DMS53 treated with DMSO at 0.1 percent for 48 hours (cell line): ENCODE data around the gene COL4A6.

Experiments
- DNase-seq: peaks from one replicate; lab custom pipeline; 2025; ENCODE audit not compliant: unreplicated experiment; lab: John Stamatoyannopoulos, UW

Gene COL4A6

DNA sequence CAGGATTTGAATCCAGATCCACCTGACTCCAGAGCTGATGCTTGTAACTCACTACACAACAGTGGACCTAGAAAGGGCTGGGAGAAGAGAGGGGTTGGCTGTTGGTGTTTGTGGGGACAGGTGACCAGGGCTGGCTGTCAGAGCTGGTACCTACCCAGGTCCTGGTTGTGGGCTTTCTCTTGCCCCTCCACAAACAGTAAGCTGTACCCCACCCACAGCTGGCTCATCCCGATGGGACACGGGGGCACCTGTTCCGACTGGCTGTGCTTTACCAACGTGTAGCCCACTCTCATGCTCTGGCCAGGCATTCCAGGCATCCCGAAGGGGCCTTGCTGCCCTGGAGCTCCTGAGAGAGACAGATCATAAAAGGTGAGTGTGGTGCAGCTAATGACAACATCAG, 277.9 kb downstream of the COL4A6 start:
- no peak for DNase-seq

DNA sequence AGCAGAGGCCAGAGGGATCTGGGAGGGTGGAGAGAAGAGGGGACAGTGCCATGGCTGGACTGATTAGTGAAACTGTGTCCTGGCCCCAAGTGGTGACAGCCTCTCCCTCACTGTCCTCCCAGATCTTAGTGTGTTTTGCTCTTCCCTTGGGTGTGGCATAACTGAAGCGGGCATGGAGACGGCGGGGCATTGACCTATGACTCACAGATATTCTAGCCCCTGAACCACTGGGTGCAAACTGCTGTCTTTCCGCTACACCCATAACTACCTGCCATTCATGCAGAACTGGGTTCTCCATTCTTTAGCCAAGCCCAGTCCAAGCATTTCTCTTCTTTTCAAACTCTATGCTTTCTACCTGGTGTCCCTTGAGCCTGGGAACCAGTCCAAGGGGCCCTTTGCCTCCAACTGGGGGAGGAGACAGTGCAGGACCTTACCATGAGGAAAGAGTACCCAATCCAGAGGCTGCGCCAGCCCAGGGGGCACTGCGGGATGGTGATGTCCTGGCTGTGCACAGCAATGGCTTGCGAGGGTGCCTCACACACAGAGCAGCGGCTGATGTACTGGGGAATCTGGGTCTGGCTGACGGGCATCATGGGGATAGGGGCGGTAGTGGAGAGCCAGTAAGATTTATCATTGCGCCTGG, 279.1 kb downstream of the COL4A6 start:
- no peak for DNase-seq

DNA sequence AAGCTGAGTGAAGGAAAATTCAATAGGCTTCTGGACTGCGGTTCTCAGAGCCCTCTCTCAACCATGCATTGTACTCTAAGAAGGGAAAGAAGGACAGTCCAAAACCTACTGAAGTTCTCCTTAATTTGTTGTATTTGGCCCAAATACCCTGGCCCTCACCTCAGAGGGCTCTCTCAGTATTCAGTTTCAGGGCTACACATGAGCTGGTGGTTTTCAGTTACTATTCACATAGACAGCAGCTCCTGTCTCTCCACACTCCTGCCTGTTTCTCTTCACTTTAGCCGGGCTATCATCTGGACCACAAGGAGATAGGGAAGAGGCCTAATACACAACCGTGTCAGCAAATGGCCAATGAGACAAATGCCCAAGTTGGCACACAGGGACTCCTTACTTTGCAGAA, 280.6 kb downstream of the COL4A6 start:
- DNase-seq = no peak

DNA sequence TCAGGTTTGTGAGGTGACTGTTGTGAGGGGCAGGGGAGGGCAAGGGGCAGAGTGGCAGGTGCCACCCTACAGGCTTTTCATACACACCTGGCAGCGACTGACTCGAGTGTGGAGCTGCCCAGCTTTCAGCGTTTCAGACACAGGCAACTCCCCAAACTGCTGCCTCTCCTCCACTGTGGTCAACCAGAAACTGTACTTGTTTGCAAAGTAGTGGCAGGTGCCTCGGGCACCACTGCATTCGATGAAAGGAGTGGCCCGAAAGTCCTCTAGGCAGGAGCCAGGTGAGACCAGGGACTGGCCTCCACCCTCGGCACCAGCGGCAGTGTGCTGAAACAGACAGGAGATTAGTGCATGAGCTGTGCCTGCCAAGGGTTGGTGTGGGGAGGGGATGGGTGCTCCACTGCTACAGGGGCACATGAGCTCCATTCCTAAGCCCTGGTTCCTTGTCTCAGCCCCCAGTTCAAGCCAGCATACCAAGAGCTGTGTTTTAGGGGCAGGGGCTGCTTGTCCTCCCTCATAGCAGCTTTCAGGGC, 281.2 kb downstream of the COL4A6 start:
- DNase-seq = no peak

DNA sequence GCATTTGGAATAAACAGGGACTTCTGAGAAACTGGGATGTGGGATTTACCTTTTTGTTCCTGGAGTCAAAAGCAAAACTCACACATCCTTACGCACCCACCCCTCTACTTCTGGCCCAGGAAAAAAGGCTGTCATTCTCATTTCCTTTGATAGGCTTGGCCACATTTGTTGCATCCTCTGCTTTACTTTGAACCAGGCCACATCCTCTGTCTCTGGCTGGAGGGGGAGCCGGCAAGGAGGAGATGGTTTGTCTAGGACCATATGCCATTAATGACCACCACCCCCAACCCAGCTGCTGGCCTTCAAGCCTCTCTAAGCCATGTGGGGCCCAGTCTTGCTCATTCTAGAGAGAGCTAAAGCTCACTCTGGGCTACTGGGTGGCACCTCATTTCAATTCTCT, 282.1 kb downstream of the COL4A6 start:
- no peak for DNase-seq

DNA sequence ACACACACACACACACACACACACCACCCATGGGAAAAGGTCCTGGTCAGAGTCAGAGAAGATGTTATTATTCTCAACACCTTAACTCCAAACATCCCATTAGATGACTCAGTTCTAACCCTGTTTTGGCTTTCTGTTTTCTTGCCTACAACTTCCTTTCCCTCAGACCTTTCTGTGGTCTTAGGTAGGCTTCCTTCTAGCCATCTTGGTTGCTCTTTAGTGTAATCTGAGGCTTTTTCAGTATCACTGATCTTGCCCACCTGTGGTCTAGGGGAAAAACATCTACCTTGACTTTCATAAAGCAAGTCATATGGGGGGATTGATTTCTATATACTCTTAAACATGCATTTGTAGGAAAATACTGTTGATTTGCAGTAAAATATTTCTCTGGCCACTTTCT, 289.7 kb downstream of the COL4A6 start:
- DNase-seq = no peak

DNA sequence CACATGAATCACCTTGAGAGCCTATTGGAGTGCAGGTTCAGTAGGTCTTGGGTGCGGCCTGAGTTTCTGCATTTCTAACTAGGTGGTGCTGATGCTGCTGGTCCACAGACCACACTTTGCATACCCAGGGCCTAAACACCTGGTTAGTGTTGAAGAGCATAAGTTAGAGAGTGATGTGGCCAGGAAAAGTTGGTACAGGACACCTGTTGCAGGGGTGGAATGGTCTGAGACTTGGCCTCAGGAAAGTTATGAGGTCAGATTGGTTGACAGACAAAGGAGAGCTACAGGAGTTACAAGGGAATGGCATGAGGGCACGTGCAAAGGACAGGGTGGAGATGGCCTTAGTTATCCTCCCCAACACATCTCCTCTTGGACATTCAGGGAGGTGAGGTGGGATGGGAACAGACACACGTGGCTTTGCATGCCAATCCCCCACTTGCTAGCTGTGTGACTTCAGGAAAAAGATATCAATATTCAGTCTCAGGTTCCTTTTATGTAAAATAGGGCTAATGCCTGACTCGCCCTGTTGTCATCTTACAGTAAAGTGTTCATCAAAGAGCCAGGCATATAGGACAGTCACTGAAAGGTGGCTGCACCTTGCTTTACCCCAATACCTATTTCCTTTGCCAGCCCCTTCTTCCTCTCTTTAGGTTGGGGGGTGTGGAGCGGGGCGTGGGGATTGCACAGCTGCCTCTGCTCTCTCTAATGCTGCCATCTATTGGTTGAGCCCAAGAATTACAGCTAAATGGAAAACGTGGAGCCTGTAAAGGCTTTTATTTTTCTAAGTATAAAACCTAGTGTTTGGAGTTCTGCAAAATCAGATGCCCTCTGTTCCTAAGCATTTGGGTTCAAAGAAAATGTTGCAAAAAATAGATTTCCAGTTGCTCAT, 299.2 kb downstream of the COL4A6 start:
- no peak for DNase-seq

DNA sequence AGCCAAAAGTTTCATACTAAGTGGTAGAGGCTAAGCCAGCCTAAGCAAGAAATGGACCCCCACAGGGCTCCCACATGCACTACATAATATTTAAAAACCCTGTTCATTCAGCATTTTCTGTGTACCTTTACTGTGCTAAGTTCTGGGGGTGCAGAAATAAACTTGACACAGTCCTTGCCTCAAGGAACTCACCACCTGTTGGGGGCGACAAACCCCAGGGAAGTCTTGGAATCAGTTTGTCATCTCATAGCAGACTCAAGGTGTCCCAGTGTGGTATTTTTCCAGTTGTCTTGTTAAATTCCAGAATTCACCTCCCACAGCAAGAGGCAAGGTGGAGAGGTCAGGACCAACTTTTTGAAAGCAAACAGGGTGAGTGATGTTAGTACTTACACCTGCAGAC, 303.5 kb downstream of the COL4A6 start:
- no peak for DNase-seq

DNA sequence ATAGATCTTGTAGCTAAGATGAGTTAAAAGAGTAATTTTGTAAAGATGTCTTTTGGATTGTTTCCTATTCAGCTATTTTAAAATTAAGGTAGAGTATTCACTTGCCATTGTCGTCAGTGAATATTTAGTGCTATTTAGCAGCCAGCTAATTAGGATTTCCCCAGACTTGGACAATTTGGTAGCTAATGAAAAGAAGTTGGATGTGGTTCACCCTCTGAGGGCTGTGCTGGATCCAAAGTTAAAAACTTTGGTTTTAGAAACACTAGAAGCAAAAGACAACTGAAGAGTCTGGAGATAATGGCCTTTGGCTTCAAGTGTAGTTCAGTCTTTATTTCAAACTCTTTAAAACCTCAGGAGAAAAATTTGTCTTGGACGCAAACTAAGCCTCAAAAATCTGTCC, 305.3 kb downstream of the COL4A6 start:
- no peak for DNase-seq

DNA sequence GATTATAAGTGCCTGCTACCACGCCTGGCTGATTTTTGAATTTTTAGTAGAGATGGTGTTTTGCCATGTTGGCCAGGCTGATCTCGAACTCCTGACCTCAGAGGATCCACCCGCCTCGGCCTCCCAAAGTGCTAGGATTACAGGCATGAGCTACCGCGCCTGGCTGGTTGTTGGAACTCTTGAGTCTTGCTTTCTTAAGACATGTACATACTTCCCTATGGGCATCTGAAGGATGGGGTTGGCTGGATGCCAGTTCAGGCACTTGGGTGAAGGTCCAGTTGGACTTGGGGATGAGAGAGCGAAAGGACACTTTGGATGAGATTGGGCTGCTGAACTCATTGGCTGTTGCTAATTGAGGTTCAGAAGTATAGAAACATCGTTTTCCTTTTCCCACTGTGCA, 306.2 kb downstream of the COL4A6 start:
- DNase-seq = no peak

DNA sequence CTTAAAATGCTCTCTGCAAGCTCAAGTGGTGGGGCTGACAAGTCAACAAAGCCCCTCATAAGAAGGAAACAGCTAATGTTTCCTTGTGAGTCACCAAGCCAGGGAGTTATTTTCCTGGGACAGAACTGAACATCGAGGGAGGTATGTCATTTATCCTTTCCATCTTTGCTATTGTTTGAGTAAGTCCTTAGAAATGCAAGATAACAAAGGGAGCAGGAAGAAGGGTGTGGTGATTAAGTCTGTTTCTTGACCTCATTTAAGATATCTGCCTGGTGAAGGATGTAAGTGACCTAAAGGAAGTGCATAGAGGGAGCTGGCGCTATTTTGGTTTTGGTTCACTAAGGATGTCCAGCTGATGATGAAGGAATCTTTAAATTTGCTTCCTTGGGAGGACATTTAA, 306.8 kb downstream of the COL4A6 start:
- DNase-seq = no peak

DNA sequence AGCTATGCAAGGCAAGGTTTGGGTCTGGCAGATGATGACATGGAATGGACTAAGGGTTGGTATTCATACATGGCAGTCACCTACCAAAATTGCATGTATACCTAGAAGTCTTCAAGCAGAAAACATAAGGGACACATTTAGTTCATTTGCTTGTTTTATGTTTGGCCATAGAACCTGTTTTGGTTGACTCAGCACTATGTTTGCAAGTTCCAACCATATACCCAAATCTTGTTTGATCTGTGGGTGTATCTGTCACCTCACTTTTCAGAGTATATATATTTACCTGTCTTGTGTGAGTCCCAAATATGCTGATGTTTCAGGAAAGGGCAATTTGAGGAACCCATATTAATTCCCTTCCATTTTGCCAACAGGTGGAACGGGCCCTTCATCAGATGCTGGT, 307.3 kb downstream of the COL4A6 start:
- no peak for DNase-seq

DNA sequence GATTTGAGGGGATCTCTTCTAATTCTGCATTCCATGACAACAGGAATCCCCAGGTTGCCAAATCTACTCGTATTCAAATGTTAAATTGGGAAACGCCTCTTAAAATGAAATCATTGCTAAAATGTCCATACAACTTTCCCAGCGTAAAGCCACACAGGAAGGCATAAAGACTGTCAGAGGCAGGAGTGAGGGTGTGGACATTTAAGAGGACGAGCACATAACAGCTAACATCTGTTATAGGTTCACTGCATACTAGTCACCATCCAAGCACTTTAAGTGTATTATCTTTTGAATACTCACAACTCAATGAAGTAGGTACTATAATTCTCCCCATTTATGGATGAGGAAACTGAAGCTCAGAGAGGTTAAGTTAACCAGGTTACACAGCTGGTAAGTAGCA, 311.1 kb downstream of the COL4A6 start:
- no peak for DNase-seq

DNA sequence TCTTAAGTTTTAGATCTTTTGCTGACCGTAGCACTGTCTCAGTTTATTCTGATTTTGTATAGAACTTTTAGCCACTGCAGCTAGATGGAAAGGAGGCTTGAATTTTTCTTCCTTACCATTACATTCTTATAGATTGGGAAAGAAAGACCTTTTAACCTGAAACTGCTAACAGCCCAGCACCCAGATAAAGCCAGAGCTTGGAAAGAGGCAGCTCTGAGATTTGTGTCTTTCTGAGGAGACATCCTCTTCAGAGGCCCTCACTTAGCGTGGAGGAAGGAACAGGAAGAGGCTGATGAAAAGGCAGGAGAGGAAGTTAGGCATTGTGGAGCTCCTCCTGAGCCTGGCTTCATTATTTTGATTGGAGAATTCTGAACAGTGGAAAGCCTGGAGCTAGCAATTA, 311.6 kb downstream of the COL4A6 start:
- no peak for DNase-seq

DNA sequence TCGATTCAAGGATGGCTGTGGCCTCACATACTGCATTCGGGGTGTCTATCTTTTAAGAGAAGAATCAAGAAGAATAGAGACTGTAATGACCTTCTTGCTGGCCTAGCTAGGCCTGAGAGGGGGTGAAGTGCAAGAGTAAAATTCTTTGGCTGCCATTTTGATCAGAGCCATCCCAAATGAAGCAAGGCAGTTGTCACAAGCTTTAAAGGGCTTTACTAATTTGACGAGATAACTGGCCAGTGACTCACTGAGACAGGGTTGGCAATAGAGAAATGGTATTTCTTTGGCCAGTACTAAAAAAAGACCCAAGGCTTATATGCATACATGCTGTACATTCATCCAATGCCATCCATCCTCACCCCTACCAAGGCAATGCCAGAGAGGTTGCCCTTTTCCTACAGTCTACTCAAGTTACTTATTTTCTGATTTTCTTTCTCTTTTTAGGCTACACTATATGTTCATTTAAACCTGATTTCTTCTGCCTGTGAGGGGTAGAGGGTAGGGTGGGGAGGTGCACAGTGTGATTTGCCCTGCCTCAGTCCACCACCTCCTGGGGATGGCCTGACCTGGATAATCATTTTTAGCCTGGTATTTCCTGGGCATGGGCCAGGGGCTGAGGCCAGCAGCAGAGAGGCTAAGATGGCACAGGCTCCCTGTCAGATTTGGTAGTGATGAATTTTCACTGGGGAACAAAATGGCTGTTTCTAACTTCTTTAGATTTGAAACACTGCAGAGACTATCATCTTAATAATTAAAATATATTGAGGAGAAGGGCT, 314.4 kb downstream of the COL4A6 start:
- no peak for DNase-seq

DNA sequence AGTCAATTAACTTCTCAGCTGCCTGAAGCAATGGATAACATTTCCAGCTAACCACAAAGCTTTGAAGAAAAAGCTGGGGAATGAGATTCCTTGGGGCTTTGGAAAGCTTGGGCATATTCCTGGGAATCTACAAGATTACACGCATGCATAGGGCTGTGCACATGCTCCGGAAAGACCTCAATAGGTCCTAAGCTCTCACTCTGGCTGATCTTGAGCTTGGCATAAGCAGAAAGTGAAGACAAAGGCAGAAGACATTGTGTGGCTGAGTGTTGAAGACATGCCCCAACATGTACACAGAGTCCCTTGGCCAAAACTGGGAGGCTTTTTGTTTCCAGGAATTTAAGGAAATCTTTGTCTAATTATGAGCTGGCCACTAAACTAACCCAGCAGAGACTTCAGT, 315.5 kb downstream of the COL4A6 start:
- no peak for DNase-seq

DNA sequence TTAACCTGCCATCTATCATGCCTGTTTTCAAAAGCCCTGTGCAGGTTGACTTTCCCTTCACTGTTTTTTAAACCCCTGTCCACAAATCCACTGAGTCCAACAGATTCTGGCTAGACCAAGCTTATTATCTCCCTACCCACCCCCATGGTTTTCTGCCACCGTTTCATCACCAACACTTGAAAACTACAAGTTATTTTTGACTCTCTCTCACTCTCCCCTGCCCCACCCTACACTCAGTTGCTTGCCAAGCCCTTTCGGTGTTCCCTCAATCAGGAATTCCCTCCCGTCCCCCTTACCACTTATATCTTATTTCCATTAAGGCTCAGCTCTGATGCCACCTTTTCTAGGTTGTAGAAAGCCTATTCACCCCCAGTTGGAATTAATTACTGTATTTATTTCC, 316.9 kb downstream of the COL4A6 start:
- no peak for DNase-seq

DNA sequence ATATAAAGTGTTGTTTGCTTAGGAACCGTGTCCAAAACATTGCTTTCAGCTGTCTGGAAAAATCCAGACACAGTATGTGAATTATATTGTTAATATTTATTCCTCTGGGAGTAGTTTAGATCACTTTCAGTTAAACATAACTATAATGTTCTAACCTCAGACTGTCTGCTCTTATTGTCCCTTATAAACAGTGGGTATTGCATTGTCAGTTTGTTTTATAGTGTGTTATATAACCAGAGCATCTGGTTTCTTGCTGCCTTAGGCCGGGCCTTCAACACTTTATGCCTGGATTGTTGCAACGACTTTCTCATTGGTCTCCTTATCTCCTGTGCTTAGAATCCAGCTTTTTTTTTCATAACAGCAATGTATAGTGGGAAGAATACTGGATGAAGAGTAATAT, 320.2 kb downstream of the COL4A6 start:
- DNase-seq = no peak

DNA sequence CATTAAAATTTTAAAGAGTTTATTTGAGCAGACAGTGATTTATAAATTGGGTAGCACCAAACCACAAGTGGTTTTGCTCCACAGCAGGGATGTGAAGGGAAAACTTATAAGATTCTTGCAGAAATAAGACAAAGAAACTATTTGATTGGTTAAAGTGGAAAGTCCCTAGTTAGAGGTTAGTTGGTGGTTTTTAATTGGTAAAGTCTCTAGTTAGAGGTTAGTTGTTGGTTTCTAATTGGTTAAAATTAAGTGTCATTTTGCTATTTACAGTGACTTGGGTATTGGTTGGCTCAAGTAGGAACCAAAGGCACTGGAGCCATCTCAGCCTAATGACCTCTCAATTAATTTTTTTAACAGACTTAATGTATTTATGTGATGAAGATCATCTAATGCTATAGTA, 323.7 kb downstream of the COL4A6 start:
- DNase-seq = no peak
